Stimulated activated CD4-positive, alpha-beta T cell treated with anti-CD3 and anti-CD28 coated beads, Interleukin-2, amount 100 ng/mL, for 48 hours (primary cell): ENCODE data around the gene SLC41A3.
"Not testable (repeated sequence)": the region's sequence is repeated elsewhere in the genome, so short reads cannot be mapped to it uniquely, and the experiment has no call there.

Source experiments
- DNase-seq, 2 donors: peaks; one replicate each; pipeline ENCODE4 v3.0.0-alpha.2; 2020

The SLC41A3 gene

GRCh38 chr3:126051234-126051633, 32.7 kb downstream of the SLC41A3 start:
- DNase-seq, result no peak

- no peak for DNase-seq
Observed at GRCh38 chr3:126050626-126051025, 33.3 kb downstream of the SLC41A3 start.

GRCh38 chr3:126050050-126050392, 33.9 kb downstream of the SLC41A3 start:
- DNase-seq, result no peak

- DNase-seq, result no peak
Observed at GRCh38 chr3:126049289-126050049, 34.5 kb downstream of the SLC41A3 start.

- DNase-seq, result no peak
Observed at GRCh38 chr3:126040386-126040785, 43.5 kb downstream of the SLC41A3 start.

GRCh38 chr3:126039870-126040269, 44.1 kb downstream of the SLC41A3 start:
- no peak for DNase-seq

GRCh38 chr3:126038791-126039190, 45.1 kb downstream of the SLC41A3 start:
- DNase-seq, result not testable (repeated sequence)

- no peak for DNase-seq
Observed at GRCh38 chr3:126036056-126036549, 47.8 kb downstream of the SLC41A3 start.

- DNase-seq, result no peak
Observed at GRCh38 chr3:126035362-126036050, 48.4 kb downstream of the SLC41A3 start.

GRCh38 chr3:126034481-126035361, 49.2 kb downstream of the SLC41A3 start:
- DNase-seq, result no peak

GRCh38 chr3:126033765-126034164, 50.2 kb downstream of the SLC41A3 start:
- no peak for DNase-seq

GRCh38 chr3:126033051-126033745, 50.7 kb downstream of the SLC41A3 start:
- DNase-seq, result no peak

- DNase-seq, result no peak
Observed at GRCh38 chr3:126031981-126032471, 51.9 kb downstream of the SLC41A3 start.

GRCh38 chr3:126030455-126030854, 53.5 kb downstream of the SLC41A3 start:
- no peak for DNase-seq

- no peak for DNase-seq
Observed at GRCh38 chr3:126029241-126029640, 54.7 kb downstream of the SLC41A3 start.

- no peak for DNase-seq
Observed at GRCh38 chr3:126028096-126028495, 55.8 kb downstream of the SLC41A3 start.

GRCh38 chr3:126026761-126027160, 57.2 kb downstream of the SLC41A3 start:
- no peak for DNase-seq

- DNase-seq, result no peak
Observed at GRCh38 chr3:126026277-126026751, 57.6 kb downstream of the SLC41A3 start.

GRCh38 chr3:126025862-126026261, 58.1 kb downstream of the SLC41A3 start:
- no peak for DNase-seq

GRCh38 chr3:126025116-126025729, 58.7 kb downstream of the SLC41A3 start:
- DNase-seq, result no peak

- no peak for DNase-seq
Observed at GRCh38 chr3:126024049-126024854, 59.7 kb downstream of the SLC41A3 start.
